ENCODE results near the gene TPRG1L. TPM values are rescaled to one million over a fixed set of nuclear protein-coding genes. Genes with fewer than 3 reads are reported as not detected.

Gene TPRG1L
- total RNA-seq, 1 donor from 2014 or later = 12.5 TPM

- peak overlapping the region; percentile 30 for H3K4me3 Mint-ChIP-seq
- H3K27ac Mint-ChIP-seq = no peak overlapping the region
- H3K27me3 Mint-ChIP-seq (ENCODE audit: insufficient read depth) = peaks cover 2% of the 10 kb centered on the region
- no peaks in the 10 kb centered on the region for H3K36me3 Mint-ChIP-seq (ENCODE audit: low read depth)
- no peaks in the 10 kb centered on the region for H3K9me3 Mint-ChIP-seq
- peaks cover 7% of the 10 kb centered on the region for H3K4me1 Mint-ChIP-seq (ENCODE audit: low read depth)
- DNase-seq (ENCODE audit: low spot score) = no peak
- intact Hi-C loops (cut with micrococcal nuclease) = no loop called here
These were observed 27.2 kb upstream of the TPRG1L start for GRCh38 chr1:3597599-3597964.

GRCh38 chr1:3598051-3598491 is 26.7 kb upstream of the TPRG1L start:
- H3K9me3 Mint-ChIP-seq = no peaks in the 10 kb centered on the region
- H3K27me3 Mint-ChIP-seq (ENCODE audit: insufficient read depth) = peaks cover 2% of the 10 kb centered on the region
- H3K4me1 Mint-ChIP-seq (ENCODE audit: low read depth) = peaks cover 7% of the 10 kb centered on the region
- no peaks in the 10 kb centered on the region for H3K36me3 Mint-ChIP-seq (ENCODE audit: low read depth)
- H3K27ac Mint-ChIP-seq = no peak overlapping the region
- intact Hi-C loops (cut with micrococcal nuclease) = no loop called here
- no peak for DNase-seq (ENCODE audit: low spot score)
- H3K4me3 Mint-ChIP-seq = no peak overlapping the region

GRCh38 chr1:3598522-3599285 is 26.1 kb upstream of the TPRG1L start:
- H3K36me3 Mint-ChIP-seq (ENCODE audit: low read depth) = no peaks in the 10 kb centered on the region
- no peaks in the 10 kb centered on the region for H3K9me3 Mint-ChIP-seq
- H3K27ac Mint-ChIP-seq = no peak overlapping the region
- no peak for DNase-seq (ENCODE audit: low spot score)
- H3K27me3 Mint-ChIP-seq (ENCODE audit: insufficient read depth) = peaks cover 2% of the 10 kb centered on the region
- intact Hi-C loops (cut with micrococcal nuclease) = no loop called here
- H3K4me3 Mint-ChIP-seq = no peak overlapping the region
- peaks cover 7% of the 10 kb centered on the region for H3K4me1 Mint-ChIP-seq (ENCODE audit: low read depth)

- H3K36me3 Mint-ChIP-seq (ENCODE audit: low read depth) = no peaks in the 10 kb centered on the region
- peaks cover 2% of the 10 kb centered on the region for H3K27me3 Mint-ChIP-seq (ENCODE audit: insufficient read depth)
- H3K9me3 Mint-ChIP-seq = no peaks in the 10 kb centered on the region
- DNase-seq (ENCODE audit: low spot score) = no peak
- peaks cover 7% of the 10 kb centered on the region for H3K4me1 Mint-ChIP-seq (ENCODE audit: low read depth)
- no peak overlapping the region for H3K4me3 Mint-ChIP-seq
- no peak overlapping the region for H3K27ac Mint-ChIP-seq
- intact Hi-C loops (cut with micrococcal nuclease) = no loop called here
These were observed 25.5 kb upstream of the TPRG1L start for GRCh38 chr1:3599286-3599811.

GRCh38 chr1:3599816-3600215 is 25.0 kb upstream of the TPRG1L start:
- no peak overlapping the region for H3K27ac Mint-ChIP-seq
- DNase-seq (ENCODE audit: low spot score) = no peak
- intact Hi-C loops (cut with micrococcal nuclease) = no loop called here
- H3K4me1 Mint-ChIP-seq (ENCODE audit: low read depth) = peaks cover 7% of the 10 kb centered on the region
- H3K27me3 Mint-ChIP-seq (ENCODE audit: insufficient read depth) = peaks cover 2% of the 10 kb centered on the region
- H3K36me3 Mint-ChIP-seq (ENCODE audit: low read depth) = no peaks in the 10 kb centered on the region
- no peak overlapping the region for H3K4me3 Mint-ChIP-seq
- no peaks in the 10 kb centered on the region for H3K9me3 Mint-ChIP-seq

GRCh38 chr1:3600354-3600753 is 24.5 kb upstream of the TPRG1L start:
- DNase-seq (ENCODE audit: low spot score) = no peak
- no peak overlapping the region for H3K4me3 Mint-ChIP-seq
- no peak overlapping the region for H3K27ac Mint-ChIP-seq
- H3K4me1 Mint-ChIP-seq (ENCODE audit: low read depth) = peaks cover 7% of the 10 kb centered on the region
- no peaks in the 10 kb centered on the region for H3K36me3 Mint-ChIP-seq (ENCODE audit: low read depth)
- peaks cover 2% of the 10 kb centered on the region for H3K27me3 Mint-ChIP-seq (ENCODE audit: insufficient read depth)
- intact Hi-C loops (cut with micrococcal nuclease) = no loop called here
- no peaks in the 10 kb centered on the region for H3K9me3 Mint-ChIP-seq

GRCh38 chr1:3601743-3602142 is 23.1 kb upstream of the TPRG1L start:
- no peak for DNase-seq (ENCODE audit: low spot score)
- H3K4me3 Mint-ChIP-seq = no peak overlapping the region
- H3K27me3 Mint-ChIP-seq (ENCODE audit: insufficient read depth) = peaks cover 2% of the 10 kb centered on the region
- H3K9me3 Mint-ChIP-seq = no peaks in the 10 kb centered on the region
- intact Hi-C loops (cut with micrococcal nuclease) = no loop called here
- peaks cover 7% of the 10 kb centered on the region for H3K4me1 Mint-ChIP-seq (ENCODE audit: low read depth)
- H3K36me3 Mint-ChIP-seq (ENCODE audit: low read depth) = no peaks in the 10 kb centered on the region
- no peak overlapping the region for H3K27ac Mint-ChIP-seq

- no peak for DNase-seq (ENCODE audit: low spot score)
- Mint-ChIP-seq H3K27ac (no peak overlapping the region), H3K27me3 (ENCODE audit: insufficient read depth) (no peaks in the 10 kb centered on the region), H3K36me3 (ENCODE audit: low read depth) (no peaks in the 10 kb centered on the region), H3K4me3 (no peak overlapping the region), H3K4me1 (ENCODE audit: low read depth) (peaks cover 4% of the 10 kb centered on the region), H3K9me3 (no peaks in the 10 kb centered on the region)
- intact Hi-C loops (cut with micrococcal nuclease) = no loop called here
These were observed 22.4 kb upstream of the TPRG1L start for GRCh38 chr1:3602375-3602774.

GRCh38 chr1:3603156-3603555 is 21.7 kb upstream of the TPRG1L start:
- no peaks in the 10 kb centered on the region for H3K36me3 Mint-ChIP-seq (ENCODE audit: low read depth)
- no peaks in the 10 kb centered on the region for H3K4me1 Mint-ChIP-seq (ENCODE audit: low read depth)
- intact Hi-C loops (cut with micrococcal nuclease) = no loop called here
- no peak overlapping the region for H3K27ac Mint-ChIP-seq
- no peaks in the 10 kb centered on the region for H3K27me3 Mint-ChIP-seq (ENCODE audit: insufficient read depth)
- no peak for DNase-seq (ENCODE audit: low spot score)
- H3K4me3 Mint-ChIP-seq = no peak overlapping the region
- no peaks in the 10 kb centered on the region for H3K9me3 Mint-ChIP-seq

GRCh38 chr1:3603571-3604467 is 21.0 kb upstream of the TPRG1L start:
- H3K4me3 Mint-ChIP-seq = no peak overlapping the region
- H3K36me3 Mint-ChIP-seq (ENCODE audit: low read depth) = no peaks in the 10 kb centered on the region

GRCh38 chr1:3604468-3604974 is 20.3 kb upstream of the TPRG1L start:
- no peak for DNase-seq (ENCODE audit: low spot score)
- Mint-ChIP-seq H3K27ac (no peak overlapping the region), H3K27me3 (ENCODE audit: insufficient read depth) (peaks cover 2% of the 10 kb centered on the region), H3K36me3 (ENCODE audit: low read depth) (no peaks in the 10 kb centered on the region), H3K4me1 (ENCODE audit: low read depth) (no peaks in the 10 kb centered on the region), H3K9me3 (no peaks in the 10 kb centered on the region), H3K4me3 (no peak overlapping the region)
- intact Hi-C loops (cut with micrococcal nuclease) = no loop called here

More at GRCh38 chr1:3603571-3604467, 21.0 kb upstream of the TPRG1L start:
- Mint-ChIP-seq H3K4me1 (ENCODE audit: low read depth) (no peaks in the 10 kb centered on the region), H3K9me3 (no peaks in the 10 kb centered on the region), H3K27me3 (ENCODE audit: insufficient read depth) (no peaks in the 10 kb centered on the region), H3K27ac (no peak overlapping the region)
- intact Hi-C loops (cut with micrococcal nuclease) = no loop called here
- no peak for DNase-seq (ENCODE audit: low spot score)

- Mint-ChIP-seq H3K4me3 (no peak overlapping the region), H3K36me3 (ENCODE audit: low read depth) (no peaks in the 10 kb centered on the region), H3K4me1 (ENCODE audit: low read depth) (no peaks in the 10 kb centered on the region), H3K27me3 (ENCODE audit: insufficient read depth) (peaks cover 2% of the 10 kb centered on the region), H3K9me3 (no peaks in the 10 kb centered on the region), H3K27ac (no peak overlapping the region)
- intact Hi-C loops (cut with micrococcal nuclease) = no loop called here
- no peak for DNase-seq (ENCODE audit: low spot score)
These were observed 19.6 kb upstream of the TPRG1L start for GRCh38 chr1:3604997-3605823.
